NCI-H524 treated with DMSO at 0.1 percent for 48 hours (cell line): ENCODE results near the gene HHIPL2.

ENCODE experiments used
- DNase-seq: peaks from one replicate; lab custom pipeline; 2025; lab: John Stamatoyannopoulos, UW

Gene HHIPL2

GRCh38 chr1:222547944-222548671, at the start of gene HHIPL2:
TSS of gene HHIPL2 (minus strand) at chr1:222548104. CDS start at chr1:222548044, 60 bp downstream.
- DNase-seq = no peak

GRCh38 chr1:222596696-222597095, 48.8 kb upstream of the HHIPL2 start:
- no peak for DNase-seq

DNA sequence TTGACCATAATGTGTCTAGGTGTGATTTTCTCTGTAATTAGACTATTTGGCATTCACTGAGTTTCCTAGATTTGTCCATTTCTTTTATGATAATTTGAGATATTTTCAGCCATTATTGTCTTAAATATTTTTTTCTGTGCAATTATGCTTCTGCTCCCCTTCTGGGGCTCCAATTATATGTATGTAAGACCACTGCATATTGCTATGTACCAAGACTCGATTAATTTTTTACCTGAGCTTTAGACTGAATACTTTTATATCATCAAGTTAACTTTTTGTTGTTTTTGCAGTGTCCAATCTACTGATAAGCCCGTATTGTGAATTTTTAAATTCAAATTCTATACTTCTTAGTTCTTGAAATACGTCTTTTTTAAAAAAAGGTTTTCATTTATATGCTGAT, 46.9 kb upstream of the HHIPL2 start:
- DNase-seq = no peak

DNA sequence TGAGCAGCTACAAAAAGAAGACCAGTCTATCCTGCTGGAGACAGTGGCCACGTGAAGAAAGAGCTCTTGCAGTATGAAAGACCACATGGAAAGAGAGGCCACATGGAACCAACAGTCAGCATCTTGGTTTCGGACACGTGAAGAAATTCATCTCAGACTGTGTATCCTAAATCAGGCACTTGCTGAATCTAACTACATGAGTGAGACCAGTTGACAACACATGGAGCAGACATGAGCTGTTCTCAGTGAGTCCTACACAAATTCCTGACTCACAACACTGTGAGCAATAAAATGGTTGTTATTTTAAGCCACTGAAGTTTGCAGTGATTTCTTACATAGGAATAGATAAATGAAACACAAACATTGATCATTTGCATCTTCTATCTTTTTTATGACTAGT, 44.3 kb upstream of the HHIPL2 start:
- DNase-seq = no peak

GRCh38 chr1:222589462-222590302, 41.8 kb upstream of the HHIPL2 start, which contains the start of gene TAF1A:
TSS of gene TAF1A (minus strand) at chr1:222589933.
- peak; percentile 67 for DNase-seq

DNA sequence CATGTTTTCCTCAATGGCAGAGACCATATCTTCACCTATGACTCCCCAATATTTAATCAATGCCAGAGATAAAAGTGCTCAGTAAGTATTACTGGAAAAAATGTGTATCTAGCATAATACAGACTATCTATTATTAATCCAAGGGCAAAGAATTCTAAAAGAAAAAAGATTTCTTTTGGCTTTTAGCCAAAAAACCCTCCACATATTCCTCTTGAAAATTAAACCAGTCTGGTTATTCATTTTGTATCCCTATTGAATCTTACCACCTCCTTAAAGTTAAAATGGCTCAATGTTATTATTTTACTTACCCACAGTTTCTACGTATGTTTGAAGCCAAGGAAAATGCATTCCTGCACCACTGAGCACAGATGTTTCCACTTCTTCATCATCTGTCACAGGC, 40.2 kb upstream of the HHIPL2 start:
- DNase-seq = no peak

GRCh38 chr1:222586842-222587241, 38.9 kb upstream of the HHIPL2 start:
- no peak for DNase-seq

- no peak for DNase-seq
Observed at GRCh38 chr1:222583079-222583478, 35.2 kb upstream of the HHIPL2 start.

DNA sequence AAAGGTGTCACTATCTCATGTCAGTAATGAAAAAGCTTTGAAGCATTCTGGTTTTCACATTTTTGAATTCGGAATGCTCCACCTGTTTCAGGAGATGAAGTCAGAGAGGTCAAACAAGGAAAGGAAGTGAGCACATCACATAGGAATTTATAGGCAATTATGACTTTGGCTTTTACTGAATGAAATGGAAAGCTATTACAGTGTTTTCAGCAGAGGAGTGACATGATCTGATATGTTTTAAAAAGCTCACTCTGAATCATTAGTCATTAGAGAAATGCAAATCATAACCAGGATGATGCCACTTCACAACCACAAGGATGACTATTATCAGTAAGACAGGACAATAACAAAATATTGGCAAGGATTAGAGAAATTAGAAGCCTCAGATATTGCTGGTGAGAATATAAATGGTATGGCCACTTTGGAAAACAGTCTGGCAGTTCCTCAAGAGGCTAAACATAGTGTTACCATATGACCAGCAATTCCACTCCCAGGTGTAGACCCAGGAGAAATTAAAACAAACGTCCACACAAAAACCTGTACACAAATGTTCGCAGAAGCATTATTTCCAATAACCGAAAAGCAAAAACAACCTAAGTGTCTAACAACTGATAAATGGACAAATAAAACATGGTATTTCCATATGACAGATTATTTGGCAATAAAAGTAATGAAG, 34.3 kb upstream of the HHIPL2 start:
- no peak for DNase-seq

DNA sequence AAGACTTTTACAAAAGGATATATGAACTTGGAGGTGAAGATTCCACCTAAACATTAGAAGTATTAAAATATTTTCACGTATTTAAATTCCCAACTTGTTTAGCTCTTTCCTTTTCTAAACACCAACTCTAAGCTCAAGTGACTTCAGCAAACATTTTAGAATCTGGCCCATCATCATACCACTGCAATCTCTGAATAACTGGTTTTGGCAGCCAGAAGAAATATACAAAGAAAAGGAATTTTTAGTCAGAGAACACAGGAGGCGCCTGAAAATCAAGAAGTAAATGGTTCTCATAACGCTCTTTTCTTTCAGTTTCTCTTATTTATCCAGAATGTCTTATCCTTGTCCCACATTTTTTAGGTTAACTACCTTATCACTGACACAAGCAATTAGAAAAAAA, 31.4 kb upstream of the HHIPL2 start:
- DNase-seq = no peak

GRCh38 chr1:222570837-222571236, 22.9 kb upstream of the HHIPL2 start:
- no peak for DNase-seq

DNA sequence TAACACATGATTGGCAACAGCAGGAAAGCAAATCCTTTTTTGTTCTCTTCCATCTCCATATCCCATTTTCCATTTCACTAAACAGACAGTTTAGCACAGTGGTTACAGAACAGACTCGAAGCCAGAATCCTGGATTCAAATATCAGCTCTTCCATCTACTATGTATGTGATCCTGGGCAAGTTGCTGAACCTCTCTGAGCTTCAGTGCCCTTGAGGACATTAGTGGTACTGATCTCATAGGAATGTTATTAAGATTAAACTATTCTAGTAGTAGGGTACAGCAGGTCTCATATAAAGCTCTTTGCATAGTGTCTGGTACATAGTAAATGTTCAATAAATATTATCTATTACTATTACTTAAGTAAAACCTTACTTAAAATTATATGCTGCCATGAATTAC, 13.8 kb upstream of the HHIPL2 start:
- no peak for DNase-seq

DNA sequence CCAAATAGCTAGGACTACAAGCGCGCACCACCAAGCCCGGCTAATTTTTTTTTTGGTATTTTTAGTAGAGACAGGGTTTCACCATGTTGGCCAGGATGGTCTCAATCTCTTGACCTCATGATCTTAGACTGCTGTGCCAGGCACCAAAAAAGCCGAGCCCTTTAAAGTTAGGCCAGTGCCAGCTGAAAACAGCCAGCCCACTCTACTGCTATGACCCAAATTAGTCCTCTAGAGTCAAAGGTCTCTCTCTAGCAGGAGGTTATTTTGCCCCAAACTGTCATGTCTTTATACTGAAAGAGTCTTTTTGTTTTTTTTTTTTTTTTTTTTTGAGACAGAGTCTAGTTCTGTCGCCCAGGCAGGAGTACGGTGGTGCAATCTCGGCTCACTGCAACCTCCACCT, 9.7 kb upstream of the HHIPL2 start:
- no peak for DNase-seq

- DNase-seq = no peak
Observed at GRCh38 chr1:222557148-222557547, 9.2 kb upstream of the HHIPL2 start.

DNA sequence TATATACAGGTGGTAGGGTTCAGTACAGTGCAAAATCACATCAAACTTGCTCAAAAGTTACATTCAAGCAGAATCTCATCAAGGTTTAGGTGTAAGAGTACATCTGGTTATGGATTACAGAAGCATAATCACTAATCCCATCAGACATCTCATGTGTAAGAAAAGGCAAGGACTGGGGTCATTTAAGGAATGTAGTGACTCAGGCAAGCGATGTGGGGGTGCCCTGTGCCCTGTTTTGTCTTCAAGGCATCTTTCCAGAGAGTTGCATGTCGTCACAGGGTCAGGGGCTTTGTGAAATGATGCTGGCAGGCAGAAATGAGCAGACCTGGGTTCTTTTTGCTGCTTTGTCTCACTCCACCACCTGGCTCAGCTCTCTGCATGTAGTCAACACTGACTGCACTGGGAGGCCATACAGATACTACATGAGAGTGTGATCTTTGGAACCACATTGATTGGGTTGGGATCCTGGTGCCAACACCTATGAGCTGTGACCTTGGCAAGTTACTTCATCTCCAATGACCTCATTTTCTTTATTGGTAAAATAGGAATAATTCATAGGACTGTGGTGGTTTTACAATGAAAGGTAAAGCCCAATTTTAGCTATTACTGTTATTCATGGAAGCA, 8.2 kb upstream of the HHIPL2 start:
- no peak for DNase-seq

DNA sequence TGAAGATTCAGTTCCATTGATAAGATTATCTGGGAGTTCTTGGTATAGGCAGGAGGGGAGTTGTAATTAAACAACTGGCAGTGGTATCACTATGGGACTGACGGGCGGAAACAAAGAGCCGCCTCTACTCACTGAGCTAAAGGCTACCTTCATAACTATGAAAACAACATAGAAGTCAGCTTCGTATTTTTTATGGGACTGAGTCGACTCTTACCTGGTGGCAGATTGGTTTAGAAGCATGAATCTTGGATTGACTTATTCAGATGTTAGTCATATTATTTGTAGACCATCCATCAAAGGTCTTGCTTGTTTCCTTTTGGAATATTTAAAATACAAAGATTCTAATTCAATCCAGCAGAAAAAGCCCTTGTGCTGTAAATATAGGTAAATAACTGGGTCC, 6.3 kb upstream of the HHIPL2 start:
- no peak for DNase-seq

DNA sequence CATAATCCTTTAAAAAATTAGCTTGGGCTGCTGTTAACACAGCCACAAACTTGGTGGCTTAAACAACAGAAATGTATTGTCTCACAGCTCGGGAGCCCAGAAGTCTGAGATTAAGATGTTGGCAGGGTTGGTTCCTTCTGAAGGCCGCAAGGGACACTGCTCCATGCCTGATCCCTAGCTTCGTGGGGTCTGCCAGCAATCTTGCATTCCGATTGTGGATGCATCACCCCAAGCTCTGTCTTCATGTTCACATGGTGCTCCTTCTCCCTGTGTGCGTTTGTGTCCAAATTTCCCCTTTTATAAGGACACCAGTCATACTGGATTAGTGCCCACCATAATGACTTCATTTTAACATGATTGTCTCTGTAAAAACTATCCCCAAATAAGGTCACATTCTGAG, 5.0 kb upstream of the HHIPL2 start:
- no peak for DNase-seq

DNA sequence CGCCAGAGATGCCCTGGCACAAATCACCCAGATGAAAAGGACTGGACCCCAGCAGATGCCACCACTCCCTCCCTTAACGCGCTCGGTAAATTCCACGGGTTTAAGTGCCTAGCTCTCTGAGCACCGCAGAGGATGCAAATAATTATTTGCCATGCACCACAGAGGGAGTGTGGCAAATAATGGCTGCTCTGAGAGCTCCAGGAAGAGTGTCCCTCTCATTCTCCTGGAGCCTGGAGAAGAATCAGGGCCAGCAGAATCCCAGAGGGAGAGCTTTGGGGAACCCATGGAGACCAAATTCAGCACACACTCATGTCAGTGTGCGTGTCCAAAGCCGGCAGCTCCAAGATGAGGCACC, 667 bp downstream of the HHIPL2 start:
- no peak for DNase-seq

DNA sequence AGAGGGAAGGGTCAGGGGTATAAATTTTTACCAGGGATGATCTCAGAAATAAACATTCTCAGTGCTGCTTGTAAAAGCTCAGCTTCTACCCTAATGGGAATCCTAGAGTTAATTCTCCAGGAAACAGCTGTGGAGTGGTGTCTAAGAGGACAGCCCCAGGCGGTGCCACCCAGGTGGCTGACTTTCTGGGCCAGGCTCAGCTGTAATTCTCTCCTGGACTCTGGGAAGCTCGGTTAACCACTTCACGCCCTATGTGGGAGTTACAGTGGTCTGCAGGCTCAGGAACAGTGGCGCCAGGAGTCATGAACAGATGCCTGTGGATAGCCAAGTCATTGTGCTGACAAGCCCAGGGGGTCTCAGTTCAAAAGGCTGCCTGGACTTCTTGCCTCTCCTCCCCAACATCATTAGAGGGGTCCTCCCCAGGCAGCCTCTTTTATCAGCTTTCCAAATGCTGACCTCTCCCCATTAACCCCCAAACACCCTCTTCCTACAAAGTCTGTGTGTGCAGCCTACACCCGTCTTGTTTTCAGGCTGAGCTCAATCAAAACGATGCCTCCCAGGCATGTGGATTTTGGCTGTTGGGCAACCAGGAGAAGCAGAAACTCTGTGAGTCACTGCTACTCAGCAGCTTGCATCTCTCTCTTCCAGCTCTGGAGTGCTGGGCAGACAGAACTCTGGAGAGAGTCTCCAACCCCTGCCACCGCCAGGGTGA, 1.2 kb downstream of the HHIPL2 start:
- peak; percentile 63 for DNase-seq

DNA sequence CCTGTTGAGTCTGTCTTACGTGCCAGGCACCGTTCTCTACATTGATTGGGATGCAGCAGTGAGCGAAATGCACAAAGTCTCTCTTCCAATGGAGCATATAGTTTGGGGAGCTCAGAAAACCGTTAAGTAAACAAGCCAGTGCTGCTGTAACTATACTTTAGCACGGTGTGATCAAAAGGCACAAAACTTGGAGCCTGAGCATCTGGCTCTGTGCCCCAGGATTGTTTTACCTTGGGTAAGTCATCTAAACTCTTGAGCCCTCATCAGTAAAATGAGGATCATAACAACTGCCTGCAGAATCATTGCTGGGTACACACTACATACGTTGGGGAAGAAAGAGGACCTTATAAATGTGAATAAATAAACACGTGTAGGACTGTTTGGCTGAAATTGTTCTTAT, 1.8 kb downstream of the HHIPL2 start:
- DNase-seq = peak; percentile 14

DNA sequence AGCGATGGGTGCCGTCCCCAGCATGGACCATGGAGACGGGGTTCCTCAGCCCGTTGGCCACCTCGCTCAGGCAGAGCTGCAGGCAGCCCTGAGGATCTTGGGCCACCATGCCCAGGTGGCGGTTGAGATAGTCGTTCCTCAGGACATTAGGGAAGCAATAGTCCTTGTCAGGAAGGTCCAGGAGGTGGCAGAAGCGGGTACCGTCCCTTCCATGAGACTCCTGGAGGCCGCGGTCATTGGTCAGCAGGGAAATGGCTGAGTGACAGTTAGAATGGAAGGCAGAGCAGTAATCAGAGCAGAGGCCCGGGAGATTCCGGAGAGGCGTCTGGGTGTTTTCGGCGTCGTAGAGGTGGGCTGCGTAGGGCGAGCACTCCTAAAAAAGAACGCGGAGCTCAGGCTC, 4.1 kb downstream of the HHIPL2 start:
- DNase-seq = no peak

- DNase-seq = no peak
Observed at GRCh38 chr1:222540598-222540995, 7.3 kb downstream of the HHIPL2 start.
